GM13976 (cell line): ENCODE measurements around the gene NRG3.

Experiments
- DNase-seq: peaks from one replicate; pipeline ENCODE4 v3.0.0; 2012; ENCODE audit warnings: low spot score
- CTCF ChIP-seq: IDR thresholded peaks from 2 replicates; pipeline ENCODE4 v1.5.1; 2012; ENCODE audit warnings: borderline replicate concordance, mild to moderate bottlenecking; ENCODE audit not compliant: insufficient read depth; ENCODE audit errors: extremely low read depth, missing control alignments, control extremely low read depth
- in situ Hi-C: fragments of 300-500 bp; cut with MboI; formaldehyde crosslinking; loops from one replicate; pipeline ENCODE4 v1.12.0; 2022; ENCODE audit warnings: low sequenced_read_pairs, mixed read lengths, inconsistent platforms; ENCODE audit not compliant: unreplicated experiment

The NRG3 gene

GRCh38 chr10:82856957-82857613, 982.1 kb downstream of the NRG3 start:
- no peak for DNase-seq
- in situ Hi-C loops, result no loop called here
- no peak for TF ChIP-seq CTCF

GRCh38 chr10:82861889-82862288, 986.9 kb downstream of the NRG3 start:
- TF ChIP-seq CTCF, result no peak
- DNase-seq, result no peak
- in situ Hi-C loops, result no loop called here

GRCh38 chr10:82865366-82865765, 990.4 kb downstream of the NRG3 start:
- TF ChIP-seq CTCF, result no peak
- in situ Hi-C loops, result no loop called here
- DNase-seq, result no peak

- no peak for TF ChIP-seq CTCF
Observed at GRCh38 chr10:82866424-82867020, 991.5 kb downstream of the NRG3 start.

GRCh38 chr10:82867056-82867455, 992.1 kb downstream of the NRG3 start:
- in situ Hi-C loops, result no loop called here
- DNase-seq, result no peak
- TF ChIP-seq CTCF, result no peak

More at GRCh38 chr10:82866424-82867020, 991.5 kb downstream of the NRG3 start:
- no peak for DNase-seq
- in situ Hi-C loops, result no loop called here

GRCh38 chr10:82874671-82875070, 999.7 kb downstream of the NRG3 start:
- no peak for TF ChIP-seq CTCF
- in situ Hi-C loops, result no loop called here
- DNase-seq, result no peak

- in situ Hi-C loops, result no loop called here
- TF ChIP-seq CTCF, result no peak
- no peak for DNase-seq
Observed at GRCh38 chr10:82880776-82881290, 1005.8 kb downstream of the NRG3 start.
